ENCODE data around the gene ZC3H18. TPM values are rescaled to one million over a fixed set of nuclear protein-coding genes. Genes with fewer than 3 reads are reported as not detected.

ZC3H18 gene
- total and polyA plus RNA-seq, 5 donors, result 17.5 to 25.1 (median 19.6) TPM

DNA sequence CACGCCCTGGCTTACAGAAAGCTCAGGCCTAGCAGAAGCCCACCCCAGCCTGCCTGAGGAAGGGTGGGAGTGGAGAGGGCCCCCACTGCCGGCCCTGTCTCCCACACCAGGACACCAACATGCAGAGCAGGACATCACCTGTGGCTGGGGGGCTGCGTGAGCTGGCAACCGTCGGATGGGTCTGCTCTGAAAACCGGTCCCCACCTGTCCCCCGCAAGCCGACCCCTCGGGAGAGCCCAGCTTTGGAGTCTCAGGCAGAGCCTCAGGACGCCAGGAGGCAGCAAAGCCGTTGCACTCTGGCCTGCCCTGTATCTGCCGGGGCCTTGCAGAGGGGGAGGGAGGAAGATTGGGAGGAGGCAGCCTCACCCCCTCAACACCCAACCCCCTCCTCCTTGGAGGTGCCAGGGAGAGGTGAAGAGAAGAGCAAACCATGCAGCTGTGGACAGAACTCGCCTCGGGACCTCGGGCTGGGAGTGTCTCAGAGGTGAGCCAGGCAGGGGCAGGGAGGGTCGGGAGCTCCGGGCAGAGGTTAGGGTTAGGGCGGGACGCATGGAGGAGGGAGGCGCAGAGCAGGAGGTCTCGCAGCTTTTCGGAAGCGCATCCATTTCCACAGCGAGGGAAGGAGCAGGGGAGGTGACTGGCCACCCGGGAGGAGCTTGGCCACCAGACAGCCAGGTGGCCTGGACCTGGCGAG is 30.4 kb upstream of the ZC3H18 start:
- intact Hi-C loops (cut with DNase I), result no loop called here
- no peaks in the 10 kb centered on the region for H3K27me3 ChIP-seq (ENCODE audit: control insufficient read depth, insufficient read depth)
- 37% methylated on average over 26 of the region's 26 CpGs for WGBS
- ATAC-seq (no peak), DNase-seq (peak in 2 of 3 donors; percentile 37 to 48)
- no peak overlapping the region for H3K4me3 ChIP-seq (ENCODE audit: low read length)
- no peaks in the 10 kb centered on the region for H3K4me1 ChIP-seq (ENCODE audit: control insufficient read depth, insufficient read depth, low read length)
- H3K27ac ChIP-seq (ENCODE audit: low read length), result no peak overlapping the region
- H3K9me3 ChIP-seq (ENCODE audit: control insufficient read depth, low read length), result no peaks in the 10 kb centered on the region

DNA sequence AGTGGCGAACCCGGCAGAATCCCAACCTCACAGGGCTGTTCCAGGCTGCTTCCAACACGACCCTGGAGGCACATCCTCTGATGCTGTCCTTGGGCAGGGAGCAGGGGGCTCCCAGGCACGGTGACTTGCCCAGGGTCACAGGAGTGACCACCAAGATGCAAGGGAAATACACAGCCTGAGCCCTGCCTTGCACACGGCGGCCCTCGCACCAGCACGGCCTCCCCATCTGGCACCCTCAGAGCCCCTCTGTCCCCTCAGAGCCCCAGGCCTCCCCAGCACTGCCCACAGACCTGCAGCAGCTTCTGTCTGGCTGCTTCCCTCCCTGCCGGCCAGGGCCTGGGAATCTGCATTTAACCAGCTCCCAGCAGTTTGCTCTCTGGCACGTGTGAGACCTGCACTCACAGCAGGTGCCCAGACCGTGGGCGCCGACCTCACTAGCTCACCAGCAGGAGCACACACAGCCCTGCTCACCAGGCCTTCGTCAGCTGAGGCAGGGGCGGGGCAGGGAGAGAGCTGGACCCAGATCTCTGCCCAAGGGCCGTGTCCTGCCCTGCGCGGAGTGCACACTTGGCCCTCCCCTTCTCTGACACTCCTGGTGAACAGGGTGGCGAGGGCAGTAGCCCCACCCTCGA is 29.7 kb upstream of the ZC3H18 start:
- Histone ChIP-seq H3K27ac (ENCODE audit: low read length) (no peak overlapping the region), H3K27me3 (ENCODE audit: control insufficient read depth, insufficient read depth) (no peaks in the 10 kb centered on the region), H3K9me3 (ENCODE audit: control insufficient read depth, low read length) (no peaks in the 10 kb centered on the region), H3K4me1 (ENCODE audit: control insufficient read depth, insufficient read depth, low read length) (no peaks in the 10 kb centered on the region), H3K4me3 (ENCODE audit: low read length) (no peak overlapping the region)
- intact Hi-C loops (cut with DNase I), result no loop called here
- ATAC-seq (no peak), DNase-seq (peak in 2 of 3 donors; percentile 15 to 54)
- 68% methylated on average over 20 of the region's 20 CpGs for WGBS

- 71% methylated on average over 15 of the region's 15 CpGs for WGBS
- Histone ChIP-seq H3K27me3 (ENCODE audit: control insufficient read depth, insufficient read depth) (no peaks in the 10 kb centered on the region), H3K4me1 (ENCODE audit: control insufficient read depth, insufficient read depth, low read length) (no peaks in the 10 kb centered on the region), H3K9me3 (ENCODE audit: control insufficient read depth, low read length) (no peaks in the 10 kb centered on the region), H3K27ac (ENCODE audit: low read length) (no peak overlapping the region), H3K4me3 (ENCODE audit: low read length) (no peak overlapping the region)
- intact Hi-C loops (cut with DNase I), result no loop called here
- peak in 2 of 3 donors; percentile 7 to 44 for DNase-seq
- no peak for ATAC-seq
Observed at GRCh38 chr16:88541831-88542616, 28.2 kb upstream of the ZC3H18 start.

GRCh38 chr16:88543230-88543813 is 26.9 kb upstream of the ZC3H18 start:
- WGBS, result 86% methylated on average over 8 of the region's 8 CpGs
- intact Hi-C loops (cut with DNase I), result no loop called here
- no peak for DNase-seq
- ATAC-seq, result no peak
- H3K9me3 ChIP-seq (ENCODE audit: control insufficient read depth, low read length), result no peaks in the 10 kb centered on the region
- no peak overlapping the region for H3K4me3 ChIP-seq (ENCODE audit: low read length)
- H3K27ac ChIP-seq (ENCODE audit: low read length), result no peak overlapping the region
- H3K4me1 ChIP-seq (ENCODE audit: control insufficient read depth, insufficient read depth, low read length), result no peaks in the 10 kb centered on the region
- no peaks in the 10 kb centered on the region for H3K27me3 ChIP-seq (ENCODE audit: control insufficient read depth, insufficient read depth)

- Histone ChIP-seq H3K9me3 (ENCODE audit: control insufficient read depth, low read length) (no peaks in the 10 kb centered on the region), H3K27me3 (ENCODE audit: control insufficient read depth, insufficient read depth) (no peaks in the 10 kb centered on the region), H3K4me1 (ENCODE audit: control insufficient read depth, insufficient read depth, low read length) (no peaks in the 10 kb centered on the region), H3K4me3 (ENCODE audit: low read length) (no peak overlapping the region), H3K27ac (ENCODE audit: low read length) (no peak overlapping the region)
- ATAC-seq, result no peak
- peak in 1 of 3 donors; percentile 24 for DNase-seq
- intact Hi-C loops (cut with DNase I), result no loop called here
- WGBS, result 61% methylated on average over 7 of the region's 7 CpGs
Observed at GRCh38 chr16:88545781-88546180, 24.4 kb upstream of the ZC3H18 start.

DNA sequence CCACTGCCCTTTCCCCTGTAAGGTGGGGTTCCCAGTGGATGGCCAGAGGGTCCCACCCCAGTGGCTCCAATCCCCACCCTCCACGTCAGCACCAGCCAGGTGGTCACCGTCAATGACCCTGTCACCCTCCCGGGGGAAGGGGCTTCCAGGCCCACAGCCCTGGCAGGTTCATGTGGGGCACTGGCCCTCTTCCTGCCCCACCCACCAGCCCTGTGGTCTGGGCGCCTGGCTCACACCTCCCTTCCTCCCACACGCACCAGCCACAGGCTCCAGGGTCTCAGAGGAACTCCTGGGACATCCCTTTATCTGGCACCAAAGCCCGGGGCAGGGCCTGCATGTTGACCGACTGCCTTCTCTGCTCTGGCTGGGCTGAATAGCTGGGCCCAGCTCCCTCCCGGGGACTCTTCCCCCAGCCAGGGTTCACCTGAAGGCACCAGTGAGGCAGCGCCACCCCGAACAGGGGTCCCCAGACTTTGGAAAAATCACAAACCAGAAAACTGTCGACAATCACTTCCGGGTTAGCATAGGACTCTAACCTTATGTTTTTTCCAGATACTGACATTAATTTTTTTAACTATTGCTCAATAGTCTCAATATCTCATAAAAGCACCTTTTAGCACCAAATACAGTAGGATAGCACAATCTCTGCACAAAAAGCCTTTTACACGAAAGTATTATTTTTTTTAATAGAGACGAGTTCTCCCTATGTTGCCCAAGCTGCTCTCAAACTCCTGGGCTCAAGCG is 21.9 kb upstream of the ZC3H18 start:
- Histone ChIP-seq H3K27ac (ENCODE audit: low read length) (no peak overlapping the region), H3K27me3 (ENCODE audit: control insufficient read depth, insufficient read depth) (no peaks in the 10 kb centered on the region), H3K4me3 (ENCODE audit: low read length) (no peak overlapping the region), H3K9me3 (ENCODE audit: control insufficient read depth, low read length) (no peaks in the 10 kb centered on the region), H3K4me1 (ENCODE audit: control insufficient read depth, insufficient read depth, low read length) (no peaks in the 10 kb centered on the region)
- intact Hi-C loops (cut with DNase I), result no loop called here
- no peak for ATAC-seq
- DNase-seq, result peak in 2 of 3 donors; percentile 7 to 45
- WGBS, result 66% methylated on average over 15 of the region's 15 CpGs

- no peaks in the 10 kb centered on the region for H3K27me3 ChIP-seq (ENCODE audit: control insufficient read depth, insufficient read depth)
- H3K4me3 ChIP-seq (ENCODE audit: low read length), result no peak overlapping the region
- H3K9me3 ChIP-seq (ENCODE audit: control insufficient read depth, low read length), result no peaks in the 10 kb centered on the region
- no peak for ATAC-seq
- intact Hi-C loops (cut with DNase I), result no loop called here
- WGBS, result 80% methylated on average over 13 of the region's 13 CpGs
- peak in 1 of 3 donors; percentile 8 for DNase-seq
- H3K4me1 ChIP-seq (ENCODE audit: control insufficient read depth, insufficient read depth, low read length), result no peaks in the 10 kb centered on the region
- H3K27ac ChIP-seq (ENCODE audit: low read length), result no peak overlapping the region
Observed at GRCh38 chr16:88548985-88549384, 21.2 kb upstream of the ZC3H18 start.

DNA sequence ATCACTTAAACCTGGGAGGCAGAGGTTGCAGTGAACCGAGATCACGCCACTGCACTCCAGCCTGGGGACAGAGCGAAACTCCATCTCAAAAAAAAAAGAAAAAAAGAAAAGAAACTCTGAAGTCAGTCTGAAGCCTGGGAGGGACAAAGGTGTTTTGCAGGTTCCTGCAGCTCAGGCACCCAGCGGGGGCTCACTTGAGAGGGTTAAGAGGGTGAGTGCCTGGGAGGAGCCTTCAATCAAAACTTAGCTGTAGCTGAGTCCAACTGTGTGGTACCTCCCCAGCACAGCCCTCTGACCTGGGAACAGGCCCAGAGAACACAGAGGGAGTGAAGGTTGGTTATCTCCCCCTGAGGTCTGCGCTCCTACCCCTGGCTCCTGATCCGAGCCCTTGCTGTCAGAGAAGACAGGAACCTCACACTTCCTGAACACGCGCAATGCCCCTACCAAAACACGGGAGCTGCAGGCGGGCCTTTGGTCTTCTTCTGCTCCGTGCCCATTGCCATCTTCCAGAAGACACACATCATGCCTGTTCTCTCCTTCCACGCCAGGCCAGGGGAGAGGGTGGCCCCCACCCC is 20.4 kb upstream of the ZC3H18 start:
- WGBS, result 52% methylated on average over 12 of the region's 12 CpGs
- Histone ChIP-seq H3K4me3 (ENCODE audit: low read length) (no peak overlapping the region), H3K4me1 (ENCODE audit: control insufficient read depth, insufficient read depth, low read length) (no peaks in the 10 kb centered on the region), H3K27ac (ENCODE audit: low read length) (no peak overlapping the region), H3K9me3 (ENCODE audit: control insufficient read depth, low read length) (no peaks in the 10 kb centered on the region), H3K27me3 (ENCODE audit: control insufficient read depth, insufficient read depth) (no peaks in the 10 kb centered on the region)
- intact Hi-C loops (cut with DNase I), result no loop called here
- peak in 1 of 2 donors; percentile 30 for ATAC-seq
- DNase-seq, result peak in 2 of 3 donors; percentile 1 to 3

DNA sequence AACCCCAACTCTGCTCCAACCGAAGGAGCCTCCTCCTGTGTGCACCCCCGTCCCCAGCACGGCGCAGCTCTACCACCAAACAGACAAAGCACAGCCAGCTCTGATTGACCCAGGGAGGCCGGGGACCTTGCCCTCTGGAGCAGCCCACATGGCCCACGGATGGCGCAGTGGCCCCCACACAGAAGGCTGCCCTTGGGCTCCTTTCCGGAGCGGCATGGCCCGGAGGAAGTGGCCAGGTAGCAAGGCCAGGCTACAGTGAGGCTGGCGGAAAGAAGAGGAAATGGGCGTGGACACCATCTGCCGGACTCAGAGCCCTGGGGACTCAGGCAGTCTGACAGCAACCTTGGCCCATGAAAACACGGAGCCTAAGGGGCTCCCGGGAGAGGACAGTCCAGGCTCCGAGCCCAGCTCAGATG is 19.9 kb upstream of the ZC3H18 start:
- no peak overlapping the region for H3K27ac ChIP-seq (ENCODE audit: low read length)
- 38% methylated on average over 16 of the region's 16 CpGs for WGBS
- no peak overlapping the region for H3K4me3 ChIP-seq (ENCODE audit: low read length)
- DNase-seq (peak in 1 of 3 donors; percentile 42), ATAC-seq (peak; percentile 36 to 69)
- H3K4me1 ChIP-seq (ENCODE audit: control insufficient read depth, insufficient read depth, low read length), result no peaks in the 10 kb centered on the region
- intact Hi-C loops (cut with DNase I), result no loop called here
- no peaks in the 10 kb centered on the region for H3K27me3 ChIP-seq (ENCODE audit: control insufficient read depth, insufficient read depth)
- H3K9me3 ChIP-seq (ENCODE audit: control insufficient read depth, low read length), result no peaks in the 10 kb centered on the region

GRCh38 chr16:88552166-88552565 is 18.0 kb upstream of the ZC3H18 start:
- DNase-seq, result peak in 1 of 3 donors; percentile 29
- ATAC-seq, result no peak
- Histone ChIP-seq H3K4me3 (ENCODE audit: low read length) (no peak overlapping the region), H3K27ac (ENCODE audit: low read length) (no peak overlapping the region), H3K9me3 (ENCODE audit: control insufficient read depth, low read length) (no peaks in the 10 kb centered on the region), H3K27me3 (ENCODE audit: control insufficient read depth, insufficient read depth) (no peaks in the 10 kb centered on the region), H3K4me1 (ENCODE audit: control insufficient read depth, insufficient read depth, low read length) (no peaks in the 10 kb centered on the region)
- 81% methylated on average over 10 of the region's 10 CpGs for WGBS
- intact Hi-C loops (cut with DNase I), result no loop called here

Data from right cardiac atrium (tissue), 5 donors.